ENCODE results near the gene THBD. TPM values are rescaled to one million over a fixed set of nuclear protein-coding genes. Genes with fewer than 3 reads are reported as not detected.

THBD gene
- total and polyA plus RNA-seq, 9 of the 15 experiments (the other 6 are each of a cell fraction or from before 2014, with no cell fraction given) = 0.07 to 0.49 (median 0.33) TPM

DNA sequence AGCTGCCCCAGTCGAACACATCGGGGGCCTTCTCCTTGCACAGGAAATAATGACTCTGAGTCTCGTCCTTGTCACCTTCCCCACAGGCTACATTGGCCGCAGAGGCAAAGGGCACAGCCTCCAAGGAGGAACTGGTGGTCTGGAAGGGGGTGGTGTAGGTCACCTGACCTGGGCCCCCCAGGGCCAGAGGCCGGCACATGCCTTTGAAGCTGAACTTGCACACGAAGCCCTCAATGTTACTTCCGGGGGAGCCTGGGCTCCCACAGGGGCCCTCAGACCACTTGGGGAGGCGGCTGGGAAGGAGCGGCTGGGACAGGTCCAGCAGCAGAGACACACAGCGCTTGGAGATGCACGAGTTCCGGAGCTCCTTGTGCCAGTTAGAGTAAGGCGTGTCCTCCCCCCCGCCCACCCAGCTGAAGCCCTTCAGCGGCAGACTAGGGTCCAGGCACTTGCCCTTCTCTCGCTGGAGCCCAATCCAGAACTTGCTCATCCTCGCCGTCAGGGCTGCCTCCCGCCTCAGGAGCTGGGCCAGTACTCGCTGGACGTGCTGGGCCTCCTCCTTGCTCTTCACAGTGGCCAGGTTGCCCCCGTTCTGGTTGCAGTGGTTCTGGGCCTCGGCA lies 36.1 kb upstream of the THBD start:
- intact Hi-C loops (cut with micrococcal nuclease) = no loop called here
- in situ Hi-C loops (cut with MboI) = no loop called here

More for the DNA sequence above, 36.1 kb upstream of the THBD start:
- WGBS (ENCODE audit: insufficient coverage, low coverage, missing lambda C conversion rate) = 92% methylated on average over 5 of the region's 23 CpGs
- TF ChIP-seq ETS2 (tag; IDR thresholded peaks at IDR 0.05; ENCODE audit: borderline replicate concordance, poor library complexity, severe bottlenecking) = no peak
- TF ChIP-seq, protein P1, sequence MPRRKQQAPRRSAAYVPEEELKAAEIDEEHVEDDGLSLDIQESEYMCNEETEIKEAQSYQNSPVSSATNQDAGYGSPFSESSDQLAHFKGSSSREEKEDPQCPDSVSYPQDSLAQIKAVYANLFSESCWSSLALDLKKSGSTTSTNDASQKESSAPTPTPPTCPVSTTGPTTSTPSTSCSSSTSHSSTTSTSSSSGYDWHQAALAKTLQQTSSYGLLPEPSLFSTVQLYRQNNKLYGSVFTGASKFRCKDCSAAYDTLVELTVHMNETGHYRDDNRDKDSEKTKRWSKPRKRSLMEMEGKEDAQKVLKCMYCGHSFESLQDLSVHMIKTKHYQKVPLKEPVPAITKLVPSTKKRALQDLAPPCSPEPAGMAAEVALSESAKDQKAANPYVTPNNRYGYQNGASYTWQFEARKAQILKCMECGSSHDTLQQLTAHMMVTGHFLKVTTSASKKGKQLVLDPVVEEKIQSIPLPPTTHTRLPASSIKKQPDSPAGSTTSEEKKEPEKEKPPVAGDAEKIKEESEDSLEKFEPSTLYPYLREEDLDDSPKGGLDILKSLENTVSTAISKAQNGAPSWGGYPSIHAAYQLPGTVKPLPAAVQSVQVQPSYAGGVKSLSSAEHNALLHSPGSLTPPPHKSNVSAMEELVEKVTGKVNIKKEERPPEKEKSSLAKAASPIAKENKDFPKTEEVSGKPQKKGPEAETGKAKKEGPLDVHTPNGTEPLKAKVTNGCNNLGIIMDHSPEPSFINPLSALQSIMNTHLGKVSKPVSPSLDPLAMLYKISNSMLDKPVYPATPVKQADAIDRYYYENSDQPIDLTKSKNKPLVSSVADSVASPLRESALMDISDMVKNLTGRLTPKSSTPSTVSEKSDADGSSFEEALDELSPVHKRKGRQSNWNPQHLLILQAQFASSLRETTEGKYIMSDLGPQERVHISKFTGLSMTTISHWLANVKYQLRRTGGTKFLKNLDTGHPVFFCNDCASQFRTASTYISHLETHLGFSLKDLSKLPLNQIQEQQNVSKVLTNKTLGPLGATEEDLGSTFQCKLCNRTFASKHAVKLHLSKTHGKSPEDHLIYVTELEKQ (CRISPR knock-in tag; IDR thresholded peaks at IDR 0.05) = no peak
- no peak for TF ChIP-seq MCM2 (IDR thresholded peaks at IDR 0.05; ENCODE audit: low read depth)
- TF ChIP-seq HSF4 (CRISPR knock-in tag; IDR thresholded peaks at IDR 0.05; ENCODE audit: borderline replicate concordance) = no peak
- no peak for TF ChIP-seq PCBP2 (IDR thresholded peaks at IDR 0.05; ENCODE audit: low read depth, low read length, poor library complexity, severe bottlenecking)
- H3K4me1 ChIP-seq (replicated peaks in 1 of 2; ENCODE audit: control insufficient read depth in 2 of 2, insufficient read depth in 2 of 2, low read length in 2 of 2) = peaks cover 28 to 52% of the 10 kb centered on the region in 2 experiments; a peak in 4 of 5 replicates
- H3K27me3 ChIP-seq (ENCODE audit: control insufficient read depth in 2 of 2, insufficient read depth in 2 of 2, low read length in 2 of 2) = no peaks in the 10 kb centered on the region
- H3K79me2 ChIP-seq (ENCODE audit: control insufficient read depth, insufficient read depth, low read length) = no peaks in the 10 kb centered on the region
- no peak overlapping the region for H3K4me2 ChIP-seq (ENCODE audit: insufficient read depth, low read length)
- H3K4me3 ChIP-seq = no peak overlapping the region
- H3K27ac ChIP-seq (ENCODE audit: extremely low read depth, low read depth, low read length) = no peak overlapping the region
- H4K20me1 ChIP-seq (replicated peaks; ENCODE audit: control insufficient read depth, insufficient read depth, low read length) = no peaks in the 10 kb centered on the region
- H2AFZ ChIP-seq (ENCODE audit: low read depth, low read length) = peak overlapping the region; percentile 72
- H3K9ac ChIP-seq (ENCODE audit: insufficient read depth in 1 of 2, low read depth in 2 of 2, low read length in 2 of 2) = peak overlapping the region in 1 of 2 experiments; percentile 52; a peak in 2 of 4 replicates
- ChIA-PET CTCF (ENCODE audit: low intra/inter-chr PET ratio) (no interaction called here), POLR2A (interaction anchor here (1.3 kb wide), 1 partner anchor 47 kb away, joined by 6 read pairs; no protein-coding TSS in a partner anchor)
- H3K9me1 ChIP-seq (ENCODE audit: control insufficient read depth, insufficient read depth, low read length) = no peaks in the 10 kb centered on the region
- no peaks in the 10 kb centered on the region for H3K36me3 ChIP-seq (ENCODE audit: control insufficient read depth, insufficient read depth, low read length)
- no peak for FAIRE-seq
- DNase-seq (ENCODE audit: extremely low read depth in 1 of 4, low spot score in 3 of 4) = no peak
- no peak; the same call in 2 of the 3 replicates for ATAC-seq
- no TSS peak for BruUV-seq (replicated peaks)
- no peaks in the 10 kb centered on the region for H3K9me3 ChIP-seq (replicated peaks; ENCODE audit: control insufficient read depth, insufficient read depth, low read depth, low read length)
